Left kidney (tissue), 2 donors: Measurements from ENCODE around the gene CDH4. TPM values are rescaled to one million over a fixed set of nuclear protein-coding genes. Genes with fewer than 3 reads are reported as not detected.

ENCODE experiments used
- DNase-seq: peaks from one replicate; pipeline ENCODE4 v3.0.0-alpha.2; 2013
- polyA plus RNA-seq: library from polyadenylated mRNA; unstranded; fragments of 120-200 nt; gene quantifications from one replicate; pipeline ENCODE4 v1.2.1, GENCODE V29; 2013; ENCODE audit not compliant: insufficient read length

Gene CDH4
- polyA plus RNA-seq, 1 donor: 7.3 TPM

GRCh38 chr20:61301711-61302525 is 49.9 kb downstream of the CDH4 start:
- no peak for DNase-seq

- no peak for DNase-seq
These were observed 51.2 kb downstream of the CDH4 start for GRCh38 chr20:61303217-61303616.

- no peak for DNase-seq
These were observed 51.6 kb downstream of the CDH4 start for GRCh38 chr20:61303675-61304074.

GRCh38 chr20:61304750-61305149 is 52.7 kb downstream of the CDH4 start:
- no peak for DNase-seq

- no peak for DNase-seq
These were observed 54.9 kb downstream of the CDH4 start for GRCh38 chr20:61306937-61307475.

- no peak for DNase-seq
These were observed 55.8 kb downstream of the CDH4 start for GRCh38 chr20:61307686-61308476.

GRCh38 chr20:61308477-61308774 is 56.4 kb downstream of the CDH4 start:
- DNase-seq: no peak

- no peak for DNase-seq
These were observed 58.9 kb downstream of the CDH4 start for GRCh38 chr20:61310954-61311353.

GRCh38 chr20:61311656-61312387 is 59.8 kb downstream of the CDH4 start:
- no peak for DNase-seq

- no peak for DNase-seq
These were observed 60.9 kb downstream of the CDH4 start for GRCh38 chr20:61312925-61313324.

- DNase-seq: no peak
These were observed 61.3 kb downstream of the CDH4 start for GRCh38 chr20:61313396-61313795.

- DNase-seq: no peak
These were observed 62.4 kb downstream of the CDH4 start for GRCh38 chr20:61314326-61315010.

GRCh38 chr20:61315319-61315718 is 63.3 kb downstream of the CDH4 start:
- DNase-seq: no peak

- peak; percentile 19 for DNase-seq
These were observed 64.3 kb downstream of the CDH4 start for GRCh38 chr20:61316346-61316745.

GRCh38 chr20:61317966-61318530 is 66.0 kb downstream of the CDH4 start:
- DNase-seq: no peak

GRCh38 chr20:61320691-61321425 is 68.8 kb downstream of the CDH4 start:
- DNase-seq: no peak

- no peak for DNase-seq
These were observed 69.4 kb downstream of the CDH4 start for GRCh38 chr20:61321481-61321880.

GRCh38 chr20:61322151-61322865 is 70.2 kb downstream of the CDH4 start:
- DNase-seq: no peak

- DNase-seq: no peak
These were observed 72.8 kb downstream of the CDH4 start for GRCh38 chr20:61324906-61325305.

GRCh38 chr20:61325718-61326117 is 73.7 kb downstream of the CDH4 start:
- no peak for DNase-seq
